GM04503 (cell line): ENCODE results near the gene MAP1LC3B.

ENCODE experiments used
- DNase-seq: peaks from one replicate; pipeline ENCODE4 v3.0.0-alpha.2; 2012; ENCODE audit warnings: low read depth

Gene MAP1LC3B

GRCh38 chr16:87409781-87410180 lies 17.6 kb downstream of the MAP1LC3B start:
- DNase-seq, result no peak

GRCh38 chr16:87410530-87410929 lies 18.4 kb downstream of the MAP1LC3B start:
- no peak for DNase-seq

GRCh38 chr16:87410968-87411367 lies 18.8 kb downstream of the MAP1LC3B start:
- no peak for DNase-seq

GRCh38 chr16:87411375-87412271 lies 19.5 kb downstream of the MAP1LC3B start:
- DNase-seq, result no peak

- no peak for DNase-seq
Measured at GRCh38 chr16:87412371-87412995, 20.3 kb downstream of the MAP1LC3B start.

GRCh38 chr16:87412996-87413421 lies 20.9 kb downstream of the MAP1LC3B start:
- no peak for DNase-seq

- DNase-seq, result no peak
Measured at GRCh38 chr16:87414251-87414680, 22.1 kb downstream of the MAP1LC3B start.

- no peak for DNase-seq
Measured at GRCh38 chr16:87415441-87415840, 23.3 kb downstream of the MAP1LC3B start.

GRCh38 chr16:87416826-87417527 lies 24.8 kb downstream of the MAP1LC3B start:
- DNase-seq, result no peak

- no peak for DNase-seq
Measured at GRCh38 chr16:87417528-87417910, 25.4 kb downstream of the MAP1LC3B start.

GRCh38 chr16:87418216-87418615 lies 26.1 kb downstream of the MAP1LC3B start:
- no peak for DNase-seq

GRCh38 chr16:87418644-87419043 lies 26.5 kb downstream of the MAP1LC3B start:
- DNase-seq, result no peak

GRCh38 chr16:87420026-87421002 lies 28.2 kb downstream of the MAP1LC3B start:
- DNase-seq, result no peak

- no peak for DNase-seq
Measured at GRCh38 chr16:87421003-87421912, 29.1 kb downstream of the MAP1LC3B start.

- no peak for DNase-seq
Measured at GRCh38 chr16:87422106-87422505, 30.0 kb downstream of the MAP1LC3B start.

- DNase-seq, result no peak
Measured at GRCh38 chr16:87423429-87423828, 31.3 kb downstream of the MAP1LC3B start.

GRCh38 chr16:87424266-87424665 lies 32.1 kb downstream of the MAP1LC3B start:
- DNase-seq, result no peak

GRCh38 chr16:87425941-87426340 lies 33.8 kb downstream of the MAP1LC3B start:
- DNase-seq, result no peak

GRCh38 chr16:87426423-87427215 lies 34.5 kb downstream of the MAP1LC3B start:
- no peak for DNase-seq

- DNase-seq, result peak; percentile 39
Measured at GRCh38 chr16:87431926-87432325, 39.8 kb downstream of the MAP1LC3B start.
